A673 (cell line): ENCODE measurements around the gene CAMK1D. TPM values are rescaled to one million over a fixed set of nuclear protein-coding genes. Genes with fewer than 3 reads are reported as not detected.

Experiments used
- BruUV-seq: library from RNA; stranded (reverse); fragments of 400-500 nt; replicated peaks from 2 replicates; lab custom pipeline; 2021; lab: Mats Ljungman, UMichigan
- CTCF ChIA-PET: fragments of 300-600 bp; sonication (Branson Sonifier 250); formaldehyde crosslinking; loops from one replicate; lab custom pipeline; 2022; ENCODE audit warnings: antibody characterized with exemption; lab: Charles Lee
- POLR2A ChIA-PET: fragments of 300-600 bp; sonication (Branson Sonifier 250); formaldehyde crosslinking; loops from one replicate; lab custom pipeline; 2022; ENCODE audit warnings: antibody characterized with exemption; ENCODE audit not compliant: low non-redundant PET; lab: Charles Lee
- DNase-seq: peaks from one replicate; pipeline ENCODE4 v3.0.0-alpha.2; 2015; ENCODE audit warnings: low spot score
- H3K27ac ChIP-seq: fragments of 200-600 bp; sonication (generic); 2 replicates; pipeline ENCODE4 v1.5.1; 2016; ENCODE audit warnings: mixed run types, low read depth, mild to moderate bottlenecking, mixed read lengths, antibody characterized with exemption, low read length; ENCODE audit not compliant: poor library complexity, severe bottlenecking
- H3K27me3 ChIP-seq: fragments of 200-600 bp; sonication (generic); replicated peaks from 2 replicates; pipeline ENCODE4 v1.6.1; 2017; ENCODE audit warnings: mixed run types, low read depth, mild to moderate bottlenecking, mixed read lengths, antibody characterized with exemption, low read length; ENCODE audit not compliant: insufficient read depth, poor library complexity
- H3K36me3 ChIP-seq: fragments of 200-600 bp; sonication (generic); 2 replicates; pipeline ENCODE4 v1.6.1; 2016; ENCODE audit warnings: mixed run types, mild to moderate bottlenecking, mixed read lengths, antibody characterized with exemption, low read length; ENCODE audit not compliant: insufficient read depth, poor library complexity, severe bottlenecking
- H3K4me1 ChIP-seq: fragments of 200-600 bp; sonication (generic); 2 replicates; pipeline ENCODE4 v1.6.1; 2017; ENCODE audit warnings: mixed run types, mild to moderate bottlenecking, mixed read lengths, antibody characterized with exemption, low read length; ENCODE audit not compliant: insufficient read depth, poor library complexity, severe bottlenecking
- H3K4me3 ChIP-seq: fragments of 200-600 bp; sonication (generic); 2 replicates; pipeline ENCODE4 v1.5.1; 2016; ENCODE audit warnings: low read depth, mixed run types, mild to moderate bottlenecking, mixed read lengths, low read length; ENCODE audit not compliant: poor library complexity, severe bottlenecking
- H3K9me3 ChIP-seq: fragments of 200-600 bp; sonication (generic); 2 replicates; pipeline ENCODE4 v1.6.1; 2016; ENCODE audit warnings: mixed run types, low read depth, mild to moderate bottlenecking, mixed read lengths, antibody characterized with exemption, low read length; ENCODE audit not compliant: poor library complexity, severe bottlenecking
- EZH2 ChIP-seq: fragments of 200-600 bp; sonication (generic); IDR thresholded peaks from 2 replicates; pipeline ENCODE4 v1.6.1; 2017; ENCODE audit warnings: borderline replicate concordance, low read depth, mild to moderate bottlenecking, mixed read lengths, antibody characterized with exemption, low read length; ENCODE audit not compliant: poor library complexity, severe bottlenecking
- intact Hi-C: fragments of 100-400 bp; cut with micrococcal nuclease; formaldehyde crosslinking; loops from one replicate; pipeline ENCODE4 v1.10.0; 2022; ENCODE audit not compliant: unreplicated experiment
- total RNA-seq: library from RNA; stranded (reverse); gene quantifications from 2 replicates; pipeline ENCODE4 v1.2.3, GENCODE V29; 2021
- TF ChIP-seq, protein P1 (sequence below): fragments of 300-800, 200-600 bp; sonication (generic); conservative IDR thresholded peaks from 2 replicates; pipeline ENCODE4 v1.5.1; 2017; ENCODE audit warnings: low read depth, mild to moderate bottlenecking, antibody characterized with exemption, low read length, moderate library complexity, mixed read lengths

The CAMK1D gene
- total RNA-seq, 1 experiment from 2014 or later, result 23.7 TPM

DNA sequence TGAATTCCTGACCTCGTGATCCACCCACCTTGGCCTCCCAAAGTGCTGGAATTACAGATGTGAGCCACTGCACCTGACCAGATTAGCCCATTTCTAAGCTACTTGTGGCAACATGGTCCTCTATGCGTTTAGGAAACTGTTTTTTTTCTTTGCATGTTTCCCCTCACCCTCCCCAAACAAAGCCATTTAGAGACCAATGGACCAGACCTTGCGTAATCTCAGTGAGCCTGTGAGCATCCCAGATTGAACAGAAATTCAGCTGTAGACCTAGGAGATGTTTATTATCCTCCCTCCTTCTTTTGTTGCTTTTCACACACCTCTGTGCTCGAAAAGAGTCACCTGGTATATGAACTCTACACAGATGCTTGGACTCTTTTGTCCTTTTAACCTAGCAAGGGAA is 28.5 kb upstream of the CAMK1D start:
- Histone ChIP-seq H3K36me3 (no peaks in the 10 kb centered on the region), H3K4me3 (no peak overlapping the region), H3K4me1 (peaks cover 10% of the 10 kb centered on the region), H3K27ac (no peak overlapping the region), H3K9me3 (no peaks in the 10 kb centered on the region), H3K27me3 (no peaks in the 10 kb centered on the region)
- no TSS peak for BruUV-seq
- DNase-seq, result no peak
- intact Hi-C loops, result no loop called here
- TF ChIP-seq, protein P1, sequence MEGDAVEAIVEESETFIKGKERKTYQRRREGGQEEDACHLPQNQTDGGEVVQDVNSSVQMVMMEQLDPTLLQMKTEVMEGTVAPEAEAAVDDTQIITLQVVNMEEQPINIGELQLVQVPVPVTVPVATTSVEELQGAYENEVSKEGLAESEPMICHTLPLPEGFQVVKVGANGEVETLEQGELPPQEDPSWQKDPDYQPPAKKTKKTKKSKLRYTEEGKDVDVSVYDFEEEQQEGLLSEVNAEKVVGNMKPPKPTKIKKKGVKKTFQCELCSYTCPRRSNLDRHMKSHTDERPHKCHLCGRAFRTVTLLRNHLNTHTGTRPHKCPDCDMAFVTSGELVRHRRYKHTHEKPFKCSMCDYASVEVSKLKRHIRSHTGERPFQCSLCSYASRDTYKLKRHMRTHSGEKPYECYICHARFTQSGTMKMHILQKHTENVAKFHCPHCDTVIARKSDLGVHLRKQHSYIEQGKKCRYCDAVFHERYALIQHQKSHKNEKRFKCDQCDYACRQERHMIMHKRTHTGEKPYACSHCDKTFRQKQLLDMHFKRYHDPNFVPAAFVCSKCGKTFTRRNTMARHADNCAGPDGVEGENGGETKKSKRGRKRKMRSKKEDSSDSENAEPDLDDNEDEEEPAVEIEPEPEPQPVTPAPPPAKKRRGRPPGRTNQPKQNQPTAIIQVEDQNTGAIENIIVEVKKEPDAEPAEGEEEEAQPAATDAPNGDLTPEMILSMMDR, result no peak
- TF ChIP-seq EZH2, result no peak
- CTCF ChIA-PET, result no interaction called here
- POLR2A ChIA-PET, result no interaction called here

DNA sequence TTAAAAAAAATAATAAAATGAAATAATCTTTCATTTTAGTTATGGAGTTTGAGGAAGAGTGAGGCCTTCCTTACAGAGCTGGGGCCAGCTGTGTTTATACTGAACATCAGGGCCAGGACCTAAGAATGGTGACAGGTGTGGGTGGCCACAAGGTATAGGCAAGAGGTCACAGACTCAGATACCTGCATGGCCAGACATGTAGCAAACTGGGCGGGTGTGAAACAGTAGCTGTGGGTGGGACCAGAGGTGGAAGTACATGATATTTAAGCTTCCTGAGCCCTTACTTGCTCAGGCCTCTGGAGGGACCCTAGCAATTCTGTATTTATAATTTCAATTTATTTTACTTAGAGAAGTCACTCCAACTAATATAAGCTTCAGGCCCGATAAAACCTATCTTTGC is 27.7 kb upstream of the CAMK1D start:
- intact Hi-C loops, result no loop called here
- ChIA-PET POLR2A (no interaction called here), CTCF (interaction anchor here (0.6 kb wide), 1 partner anchor 1687 kb away, joined by 3 read pairs; no protein-coding TSS in a partner anchor)
- TF ChIP-seq, protein P1, result no peak
- Histone ChIP-seq H3K4me1 (peaks cover 10% of the 10 kb centered on the region), H3K27me3 (no peaks in the 10 kb centered on the region), H3K9me3 (no peaks in the 10 kb centered on the region), H3K36me3 (no peaks in the 10 kb centered on the region), H3K4me3 (no peak overlapping the region), H3K27ac (no peak overlapping the region)
- no peak for DNase-seq
- no TSS peak for BruUV-seq

DNA sequence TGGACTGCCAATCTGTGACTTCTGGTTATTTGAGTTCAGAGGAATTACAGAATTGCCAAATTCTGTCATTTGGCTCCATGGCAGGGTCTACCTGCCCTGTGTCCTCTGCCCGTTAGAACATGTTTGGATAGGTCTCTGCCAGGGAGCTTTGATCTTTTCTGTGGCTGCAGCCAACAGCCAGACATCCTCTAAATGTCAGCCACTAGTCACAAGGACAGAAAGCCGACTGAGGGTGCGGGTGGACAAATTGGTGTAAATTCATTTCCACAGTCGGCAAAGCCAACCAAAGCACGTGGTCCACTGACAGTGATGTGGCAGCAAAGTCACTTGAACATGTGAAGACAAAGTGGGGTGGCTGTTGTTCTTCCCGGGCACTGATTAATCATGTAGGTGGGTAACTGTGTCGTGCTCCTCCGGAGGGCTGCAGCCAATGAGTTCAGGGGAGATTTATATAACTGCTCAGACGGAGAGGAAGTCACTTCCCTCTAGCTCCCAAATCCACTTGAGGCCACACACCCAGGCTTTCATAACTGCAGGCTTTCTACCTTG is 26.7 kb upstream of the CAMK1D start:
- no TSS peak for BruUV-seq

More for the DNA sequence above, 26.7 kb upstream of the CAMK1D start:
- Histone ChIP-seq H3K36me3 (no peaks in the 10 kb centered on the region), H3K4me3 (no peak overlapping the region), H3K27ac (no peak overlapping the region), H3K4me1 (peaks cover 10% of the 10 kb centered on the region), H3K9me3 (no peaks in the 10 kb centered on the region), H3K27me3 (no peaks in the 10 kb centered on the region)
- DNase-seq, result no peak
- intact Hi-C loops, result no loop called here
- POLR2A ChIA-PET, result no interaction called here
- no peak for TF ChIP-seq EZH2
- TF ChIP-seq, protein P1, result no peak
- CTCF ChIA-PET, result interaction anchor here (0.7 kb wide), 1 partner anchor 77 kb away, joined by 3 read pairs; no protein-coding TSS in a partner anchor
